Vagina (tissue), 2 donors: ENCODE results near the gene SPACA1. TPM values are rescaled to one million over a fixed set of nuclear protein-coding genes. Genes with fewer than 3 reads are reported as not detected.
"Not testable (repeated sequence)": the region's sequence is repeated elsewhere in the genome, so short reads cannot be mapped to it uniquely, and the experiment has no call there.

Experiments
- DNase-seq, 2 donors: peaks; one replicate each; pipeline ENCODE4 v3.0.0-alpha.2; 2017; ENCODE audit errors: extremely low spot score in 2 of 2
- H3K27ac ChIP-seq: fragments of 200-600 bp; sonication (generic); one replicate; pipeline ENCODE4 v1.5.1; 2019
- H3K27me3 ChIP-seq: fragments of 200-600 bp; sonication (generic); one replicate; pipeline ENCODE4 v1.5.1; 2019
- H3K36me3 ChIP-seq, 2 donors: fragments of 200-600 bp; sonication (generic); one replicate each; pipeline ENCODE4 v1.5.1; 2017 to 2019
- H3K4me1 ChIP-seq: fragments of 200-600 bp; sonication (generic); one replicate; pipeline ENCODE4 v1.5.1; 2019
- H3K4me3 ChIP-seq, 2 donors: fragments of 200-600 bp; sonication (generic); 1 replicate in 1 of 2; 2 replicates in 1 of 2; pipeline ENCODE4 v1.5.1; 2016 to 2019
- H3K9me3 ChIP-seq: fragments of 200-600 bp; sonication (generic); one replicate; pipeline ENCODE4 v1.5.1; 2019
- CTCF ChIP-seq, 3 experiments: fragments of 450-650 bp in 2 of 3; fragments of 200-600 bp in 1 of 3; sonication (generic) in 1 of 3; IDR thresholded peaks; one replicate each; pipeline ENCODE4 v1.5.1; 2017 to 2019; ENCODE audit warnings: antibody characterized with exemption in 3 of 3, mild to moderate bottlenecking in 2 of 3, moderate library complexity in 2 of 3
- POLR2A ChIP-seq, 2 donors: fragments of 450-650 bp; IDR thresholded peaks; one replicate each; pipeline ENCODE4 v1.6.1; 2017; ENCODE audit warnings: antibody characterized with exemption in 2 of 2, mild to moderate bottlenecking in 2 of 2, moderate library complexity in 2 of 2
- POLR2AphosphoS5 ChIP-seq, 2 donors: sonication (generic); formaldehyde crosslinking; IDR thresholded peaks; one replicate each; pipeline ENCODE4 v1.9.0; 2017; ENCODE audit warnings: antibody characterized with exemption in 2 of 2, mild to moderate bottlenecking in 2 of 2, low read depth in 1 of 2; ENCODE audit not compliant: insufficient read depth in 1 of 2
- intact Hi-C: fragments of 100-400 bp; cut with DNase I; formaldehyde crosslinking; loops from one replicate; pipeline ENCODE4 v1.15.1; 2023
- total RNA-seq: library from RNA; depleted of rRNA; stranded (reverse); fragments of >200 nt; gene quantifications from one replicate; pipeline ENCODE4 v1.2.3, GENCODE V29; 2016

Gene SPACA1
- not detected for total RNA-seq

DNA sequence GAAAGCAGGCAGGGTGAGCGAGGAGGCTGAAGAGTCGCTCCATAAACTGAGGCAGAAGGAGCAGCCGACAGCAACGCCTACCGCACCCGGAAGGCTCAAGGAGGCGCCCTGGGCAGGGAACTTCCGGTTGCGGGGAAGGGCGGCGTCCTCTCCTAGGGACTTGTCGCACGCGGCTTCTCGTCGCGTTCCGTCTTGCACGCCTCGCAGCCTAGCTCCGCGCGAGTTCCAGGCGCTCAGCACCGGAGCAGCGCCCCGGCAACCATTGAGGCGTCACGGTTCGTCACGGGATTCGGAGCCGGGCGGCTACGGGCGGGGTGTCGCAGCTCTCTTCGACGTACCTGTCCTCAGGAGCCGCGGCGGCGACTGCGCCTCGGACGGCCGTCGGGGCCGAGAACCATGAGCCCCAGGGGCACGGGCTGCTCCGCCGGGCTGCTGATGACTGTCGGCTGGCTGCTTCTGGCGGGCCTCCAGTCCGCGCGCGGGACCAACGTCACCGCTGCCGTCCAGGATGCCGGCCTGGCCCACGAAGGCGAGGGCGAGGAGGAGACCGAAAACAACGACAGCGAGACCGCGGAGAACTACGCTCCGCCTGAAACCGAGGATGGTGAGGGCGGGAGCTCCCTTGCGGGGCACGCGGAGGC, at the start of gene SPACA1:
TSS of gene SPACA1 (plus strand) at position 332 of the 641 bp plus-strand sequence. CDS start at position 397, 65 bp downstream.
- no peaks in the 10 kb centered on the region for H3K9me3 ChIP-seq
- intact Hi-C loops, result no loop called here
- no peak for DNase-seq
- no peaks in the 10 kb centered on the region for H3K4me1 ChIP-seq
- no peak within 1 kb of the TSS for H3K4me3 ChIP-seq
- H3K36me3 ChIP-seq, result no peaks in the 10 kb centered on the region
- H3K27me3 ChIP-seq, result no peaks in the 10 kb centered on the region
- no peak within 1 kb of the TSS for H3K27ac ChIP-seq
- TF ChIP-seq CTCF (IDR thresholded peaks at IDR 0.05) (no peak), POLR2AphosphoS5 (IDR thresholded peaks at IDR 0.05; ENCODE audit: insufficient read depth in 1 of 2, low read depth in 1 of 2) (no peak), POLR2A (IDR thresholded peaks at IDR 0.05) (no peak)

GRCh38 chr6:88000713-88001112, 46.9 kb upstream of the SPACA1 start:
- no peak for DNase-seq
- intact Hi-C loops, result no loop called here
- no peaks in the 10 kb centered on the region for H3K27me3 ChIP-seq
- H3K9me3 ChIP-seq, result no peaks in the 10 kb centered on the region
- TF ChIP-seq POLR2AphosphoS5 (IDR thresholded peaks at IDR 0.05; ENCODE audit: insufficient read depth in 1 of 2, low read depth in 1 of 2), result no peak
- no peak for TF ChIP-seq CTCF (IDR thresholded peaks at IDR 0.05)
- TF ChIP-seq POLR2A (IDR thresholded peaks at IDR 0.05), result no peak
- no peak overlapping the region for H3K27ac ChIP-seq
- H3K36me3 ChIP-seq, result no peaks in the 10 kb centered on the region
- H3K4me1 ChIP-seq, result no peaks in the 10 kb centered on the region
- no peak overlapping the region for H3K4me3 ChIP-seq

- intact Hi-C loops, DNase-seq, H3K4me3 ChIP-seq: not testable (repeated sequence)
Observed at GRCh38 chr6:88001279-88001678, 46.4 kb upstream of the SPACA1 start.

GRCh38 chr6:88004707-88005106, 42.9 kb upstream of the SPACA1 start:
- Histone ChIP-seq H3K27me3 (no peaks in the 10 kb centered on the region), H3K9me3 (no peaks in the 10 kb centered on the region), H3K4me1 (no peaks in the 10 kb centered on the region), H3K4me3 (no peak overlapping the region), H3K27ac (no peak overlapping the region), H3K36me3 (no peaks in the 10 kb centered on the region)
- TF ChIP-seq CTCF (IDR thresholded peaks at IDR 0.05) (no peak), POLR2AphosphoS5 (IDR thresholded peaks at IDR 0.05; ENCODE audit: insufficient read depth in 1 of 2, low read depth in 1 of 2) (no peak), POLR2A (IDR thresholded peaks at IDR 0.05) (no peak)
- intact Hi-C loops, result no loop called here
- DNase-seq, result no peak

More at GRCh38 chr6:88001279-88001678, 46.4 kb upstream of the SPACA1 start:
- not testable (repeated sequence) for H3K27ac ChIP-seq, H3K36me3 ChIP-seq, H3K9me3 ChIP-seq, H3K27me3 ChIP-seq, H3K4me1 ChIP-seq

GRCh38 chr6:88006557-88006956, 41.1 kb upstream of the SPACA1 start:
- Histone ChIP-seq H3K27ac (no peak overlapping the region), H3K36me3 (no peaks in the 10 kb centered on the region), H3K9me3 (no peaks in the 10 kb centered on the region), H3K4me3 (no peak overlapping the region), H3K4me1 (no peaks in the 10 kb centered on the region), H3K27me3 (no peaks in the 10 kb centered on the region)
- no peak for DNase-seq
- intact Hi-C loops, result no loop called here
- TF ChIP-seq POLR2AphosphoS5 (IDR thresholded peaks at IDR 0.05; ENCODE audit: insufficient read depth in 1 of 2, low read depth in 1 of 2), result no peak
- TF ChIP-seq CTCF (IDR thresholded peaks at IDR 0.05), result no peak
- TF ChIP-seq POLR2A (IDR thresholded peaks at IDR 0.05), result no peak
